Spleen (tissue), 7 donors: ENCODE results near the gene ZBTB14.

ENCODE experiments used
- CTCF ChIP-seq, 11 experiments: fragments of 200-600 bp in 7 of 11; fragments of 450-650 bp in 4 of 11; sonication (generic) in 4 of 11; IDR thresholded peaks in 8 of 11; conservative IDR thresholded peaks in 3 of 11; 1 replicate in 7 of 11; 2 replicates in 4 of 11; pipeline versions ENCODE4 v1.4.0 to v1.8.0; 2016 to 2021; ENCODE audit warnings: antibody characterized with exemption in 11 of 11, inconsistent platforms in 4 of 11, mild to moderate bottlenecking in 1 of 11
- POLR2A ChIP-seq, 3 donors: fragments of 450-650 bp; IDR thresholded peaks; one replicate each; pipeline ENCODE4 v1.5.1; 2017; ENCODE audit warnings: antibody characterized with exemption in 3 of 3, mild to moderate bottlenecking in 1 of 3
- POLR2AphosphoS5 ChIP-seq, 3 donors: sonication (generic); formaldehyde crosslinking; IDR thresholded peaks; one replicate each; pipeline ENCODE4 v1.5.1; 2017; ENCODE audit warnings: antibody characterized with exemption in 3 of 3
- donor health status: DM: no; HTN: no; CAD: no; lungs with moderate emphysema.
- donor health status: DM: no; HTN: no; CAD: no.
- donor health status: DM: no; HTN: no; CAD: no.

GRCh38 chr18:5276947-5277346 lies 18.6 kb downstream of the ZBTB14 start:
- no peak for TF ChIP-seq CTCF (IDR thresholded peaks at IDR 0.05 in 8 of 11, conservative IDR thresholded peaks at IDR 0.05 in 3 of 11)
- TF ChIP-seq POLR2A (IDR thresholded peaks at IDR 0.05): no peak
- no peak for TF ChIP-seq POLR2AphosphoS5 (IDR thresholded peaks at IDR 0.05)
